H9 (cell line): ENCODE data around the gene TMEM145. TPM values are rescaled to one million over a fixed set of nuclear protein-coding genes. Genes with fewer than 3 reads are reported as not detected.
A peak's percentile ranks its signal among the peaks of the same experiment; 100 is the strongest.

Experiments used
- DNase-seq: peaks from one replicate; pipeline ENCODE4 v3.0.0-alpha.2; 2017
- H2AFZ ChIP-seq: one replicate; pipeline ENCODE4 v1.6.1; 2013; ENCODE audit warnings: mild to moderate bottlenecking, low read length, control low read depth, moderate library complexity
- H2AK5ac ChIP-seq: 2 replicates; pipeline ENCODE4 v1.6.1; 2013; ENCODE audit warnings: low read length, control low read depth, mixed read lengths; ENCODE audit not compliant: insufficient read length
- H2BK120ac ChIP-seq: one replicate; pipeline ENCODE4 v1.6.1; 2013; ENCODE audit warnings: low read depth, mild to moderate bottlenecking, low read length, control low read depth, inconsistent platforms; ENCODE audit not compliant: poor library complexity, severe bottlenecking
- H2BK12ac ChIP-seq: 2 replicates; pipeline ENCODE4 v1.6.1; 2013; ENCODE audit warnings: low read length, control low read depth, mixed read lengths, low read depth; ENCODE audit not compliant: insufficient read length
- H2BK15ac ChIP-seq: 2 replicates; pipeline ENCODE4 v1.6.1; 2013; ENCODE audit warnings: low read depth, low read length, control low read depth
- H2BK20ac ChIP-seq: one replicate; pipeline ENCODE4 v1.6.1; 2013; ENCODE audit warnings: low read depth, mild to moderate bottlenecking, low read length, control low read depth, inconsistent platforms; ENCODE audit not compliant: poor library complexity, severe bottlenecking
- H2BK5ac ChIP-seq: 2 replicates; pipeline ENCODE4 v1.6.1; 2013; ENCODE audit warnings: low read length, control low read depth, mixed read lengths; ENCODE audit not compliant: insufficient read length
- H3K14ac ChIP-seq: 2 replicates; pipeline ENCODE4 v1.6.1; 2013; ENCODE audit warnings: low read length, control low read depth; ENCODE audit not compliant: insufficient read depth
- H3K18ac ChIP-seq: 2 replicates; pipeline ENCODE4 v1.6.1; 2013; ENCODE audit warnings: low read depth, mild to moderate bottlenecking, mixed read lengths, low read length, control low read depth; ENCODE audit not compliant: insufficient read length
- H3K23ac ChIP-seq: 2 replicates; pipeline ENCODE4 v1.6.1; 2013; ENCODE audit warnings: low read length, control low read depth, mixed read lengths, low read depth; ENCODE audit not compliant: insufficient read length
- H3K23me2 ChIP-seq: 2 replicates; pipeline ENCODE4 v1.6.1; 2013; ENCODE audit warnings: low read depth, mild to moderate bottlenecking, mixed read lengths, low read length, control low read depth; ENCODE audit not compliant: insufficient read length, poor library complexity, severe bottlenecking
- H3K27ac ChIP-seq: 2 replicates; pipeline ENCODE4 v1.5.1; 2013; ENCODE audit warnings: low read length, control low read depth, mixed read lengths, low read depth; ENCODE audit not compliant: insufficient read length
- H3K27me3 ChIP-seq: 2 replicates; pipeline ENCODE4 v1.6.1; 2013; ENCODE audit warnings: low read length, control low read depth, inconsistent platforms; ENCODE audit not compliant: insufficient read depth
- H3K4ac ChIP-seq: 2 replicates; pipeline ENCODE4 v1.6.1; 2013; ENCODE audit warnings: low read depth, mild to moderate bottlenecking, control low read depth, inconsistent platforms, low read length, moderate library complexity
- H3K4me1 ChIP-seq: 2 replicates; pipeline ENCODE4 v1.6.1; 2013; ENCODE audit warnings: low read length, control low read depth, inconsistent platforms; ENCODE audit not compliant: insufficient read depth
- H3K4me2 ChIP-seq: 2 replicates; pipeline ENCODE4 v1.6.1; 2013; ENCODE audit warnings: low read length, control low read depth, mixed read lengths; ENCODE audit not compliant: insufficient read length, insufficient read depth
- H3K56ac ChIP-seq: 2 replicates; pipeline ENCODE4 v1.6.1; 2013; ENCODE audit warnings: low read depth, mild to moderate bottlenecking, mixed read lengths, low read length, control low read depth; ENCODE audit not compliant: insufficient read length
- H3K79me1 ChIP-seq: 2 replicates; pipeline ENCODE4 v1.6.1; 2013; ENCODE audit warnings: low read depth, mild to moderate bottlenecking, moderate library complexity, low read length, control low read depth, inconsistent platforms; ENCODE audit not compliant: insufficient read depth, poor library complexity, severe bottlenecking
- H3K79me2 ChIP-seq: 2 replicates; pipeline ENCODE4 v1.6.1; 2013; ENCODE audit warnings: low read length, control low read depth, inconsistent platforms; ENCODE audit not compliant: insufficient read depth
- H3K9ac ChIP-seq: 2 replicates; pipeline ENCODE4 v1.6.1; 2013; ENCODE audit warnings: low read length, control low read depth, mixed read lengths; ENCODE audit not compliant: insufficient read length; ENCODE audit errors: extremely low read depth
- H3K9me3 ChIP-seq: one replicate; pipeline ENCODE4 v1.6.1; 2013; ENCODE audit warnings: low read depth, low read length, inconsistent platforms; ENCODE audit not compliant: control insufficient read depth
- H3T11ph ChIP-seq: one replicate; pipeline ENCODE4 v1.6.1; 2013; ENCODE audit warnings: mild to moderate bottlenecking, low read length, control low read depth, inconsistent platforms
- H4K20me1 ChIP-seq: one replicate; pipeline ENCODE4 v1.6.1; 2013; ENCODE audit not compliant: control insufficient read depth, insufficient read length, insufficient read depth
- H4K5ac ChIP-seq: 2 replicates; pipeline ENCODE4 v1.6.1; 2013; ENCODE audit warnings: low read depth, mild to moderate bottlenecking, mixed read lengths, low read length, control low read depth; ENCODE audit not compliant: insufficient read length
- H4K8ac ChIP-seq: replicated peaks from 2 replicates; pipeline ENCODE4 v1.6.1; 2013; ENCODE audit warnings: low read length, control low read depth, mixed read lengths, low read depth; ENCODE audit not compliant: insufficient read length
- H4K91ac ChIP-seq: 2 replicates; pipeline ENCODE4 v1.6.1; 2013; ENCODE audit warnings: low read depth, mild to moderate bottlenecking, moderate library complexity, mixed read lengths, low read length, control low read depth; ENCODE audit not compliant: insufficient read length
- H3K27ac Mint-ChIP-seq, 3 experiments: 2 replicates in 2 of 3; 3 replicates in 1 of 3; pipeline ENCODE4 v1.8.0; 2020 to 2021; ENCODE audit warnings: mixed read lengths in 3 of 3, mild to moderate bottlenecking in 1 of 3, moderate library complexity in 1 of 3
- H3K27me3 Mint-ChIP-seq: 2 replicates; pipeline ENCODE4 v1.8.0; 2021; ENCODE audit warnings: low read depth, mild to moderate bottlenecking, moderate library complexity, mixed read lengths
- H3K36me3 Mint-ChIP-seq, 3 experiments: 2 replicates in 2 of 3; 3 replicates in 1 of 3; pipeline ENCODE4 v1.8.0; 2020 to 2021; ENCODE audit warnings: low read depth in 3 of 3, mixed read lengths in 3 of 3; ENCODE audit not compliant: insufficient read depth in 1 of 3
- H3K4me1 Mint-ChIP-seq, 2 experiments: 2 replicates each; pipeline ENCODE4 v1.8.0; 2020; ENCODE audit warnings: mixed read lengths in 2 of 2
- H3K4me3 Mint-ChIP-seq, 2 experiments: 2 replicates in 1 of 2; 3 replicates in 1 of 2; pipeline ENCODE4 v1.8.0; 2020 to 2021; ENCODE audit warnings: mild to moderate bottlenecking in 2 of 2, mixed read lengths in 2 of 2, moderate library complexity in 1 of 2
- H3K9me3 Mint-ChIP-seq, 2 experiments: 2 replicates in 1 of 2; 3 replicates in 1 of 2; pipeline ENCODE4 v1.8.0; 2020; ENCODE audit warnings: mild to moderate bottlenecking in 2 of 2, mixed read lengths in 2 of 2, moderate library complexity in 1 of 2
- WGBS: extraction: QIAGEN DNeasy Blood & Tissue Kit; methylation state at CpG from one replicate; pipeline ENCODE4 v1.1.7; 2013; ENCODE audit warnings: missing lambda C conversion rate, low lambda C conversion rate, mixed read lengths; ENCODE audit not compliant: insufficient read length; ENCODE audit errors: extremely low coverage; 5-methylcytosine and 5-hydroxymethylcytosine counted together
- total RNA-seq: library from RNA; stranded (reverse); gene quantifications from 2 replicates; pipeline ENCODE4 v1.2.1, GENCODE V29; 2021
- TF ChIP-seq, protein P1 (sequence below): fragments of 200-600 bp; sonication (generic); conservative IDR thresholded peaks from 3 replicates; pipeline ENCODE4 v1.8.0; 2021; ENCODE audit warnings: antibody characterized with exemption, mild to moderate bottlenecking

TMEM145 gene
- total RNA-seq, 1 experiment from 2014 or later: 4.5 TPM

DNA sequence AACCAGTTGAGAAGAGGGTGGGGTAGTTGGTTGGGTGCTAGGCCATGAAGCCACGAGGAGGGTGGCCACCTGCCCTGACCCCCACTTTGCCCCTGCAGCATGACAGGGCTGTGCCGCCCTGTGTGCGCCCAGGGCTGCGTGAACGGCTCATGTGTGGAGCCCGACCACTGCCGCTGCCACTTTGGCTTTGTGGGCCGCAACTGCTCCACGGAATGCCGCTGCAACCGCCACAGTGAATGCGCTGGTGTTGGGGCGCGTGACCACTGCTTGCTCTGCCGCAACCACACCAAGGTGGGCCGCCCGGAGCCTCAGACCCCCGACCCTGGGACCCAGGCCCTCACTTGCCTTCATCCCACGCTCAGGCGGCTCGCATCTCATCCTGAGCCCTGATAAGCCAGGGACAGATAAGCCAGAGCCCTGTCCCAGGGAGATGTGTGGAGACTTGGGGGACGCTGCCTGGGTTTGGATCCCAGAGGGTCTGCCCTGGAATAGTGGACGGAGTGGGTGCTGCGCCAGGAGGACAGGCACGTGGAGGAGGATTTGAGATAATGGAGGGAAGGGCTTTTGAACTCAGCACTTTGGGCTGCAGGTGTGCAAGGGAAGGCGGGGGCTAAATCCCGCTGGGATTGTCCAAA is 56.4 kb downstream of the TMEM145 start:
- Histone ChIP-seq H3K23me2 (peaks cover 3% of the 10 kb centered on the region), H3K4ac (no peak overlapping the region), H3K9ac (no peak overlapping the region), H2BK15ac (no peak overlapping the region), H3K79me2 (no peaks in the 10 kb centered on the region), H2BK5ac (no peak overlapping the region), H3K27me3 (no peaks in the 10 kb centered on the region), H4K20me1 (no peaks in the 10 kb centered on the region), H4K91ac (no peak overlapping the region), H2AFZ (no peak overlapping the region), H3K27ac (no peak overlapping the region), H3K4me2 (peak overlapping the region; percentile 36), H3K56ac (no peak overlapping the region), H4K8ac (no peak overlapping the region), H2BK120ac (no peak overlapping the region), H3K18ac (no peak overlapping the region), H3K79me1 (no peaks in the 10 kb centered on the region), H4K5ac (no peak overlapping the region), H2BK20ac (no peak overlapping the region), H2AK5ac (no peak overlapping the region), H3K9me3 (no peaks in the 10 kb centered on the region), H2BK12ac (no peak overlapping the region), H3K14ac (no peak overlapping the region), H3K23ac (no peak overlapping the region), H3T11ph (no peak overlapping the region), H3K4me1 (peaks cover 5% of the 10 kb centered on the region; the same call in 1 of the 2 replicates)
- peaks cover 38 to 48% of the 10 kb centered on the region in 2 experiments for H3K4me1 Mint-ChIP-seq
- DNase-seq: no peak
- TF ChIP-seq, protein P1, sequence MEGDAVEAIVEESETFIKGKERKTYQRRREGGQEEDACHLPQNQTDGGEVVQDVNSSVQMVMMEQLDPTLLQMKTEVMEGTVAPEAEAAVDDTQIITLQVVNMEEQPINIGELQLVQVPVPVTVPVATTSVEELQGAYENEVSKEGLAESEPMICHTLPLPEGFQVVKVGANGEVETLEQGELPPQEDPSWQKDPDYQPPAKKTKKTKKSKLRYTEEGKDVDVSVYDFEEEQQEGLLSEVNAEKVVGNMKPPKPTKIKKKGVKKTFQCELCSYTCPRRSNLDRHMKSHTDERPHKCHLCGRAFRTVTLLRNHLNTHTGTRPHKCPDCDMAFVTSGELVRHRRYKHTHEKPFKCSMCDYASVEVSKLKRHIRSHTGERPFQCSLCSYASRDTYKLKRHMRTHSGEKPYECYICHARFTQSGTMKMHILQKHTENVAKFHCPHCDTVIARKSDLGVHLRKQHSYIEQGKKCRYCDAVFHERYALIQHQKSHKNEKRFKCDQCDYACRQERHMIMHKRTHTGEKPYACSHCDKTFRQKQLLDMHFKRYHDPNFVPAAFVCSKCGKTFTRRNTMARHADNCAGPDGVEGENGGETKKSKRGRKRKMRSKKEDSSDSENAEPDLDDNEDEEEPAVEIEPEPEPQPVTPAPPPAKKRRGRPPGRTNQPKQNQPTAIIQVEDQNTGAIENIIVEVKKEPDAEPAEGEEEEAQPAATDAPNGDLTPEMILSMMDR: no peak
- H3K9me3 Mint-ChIP-seq: peaks cover 3 to 4% of the 10 kb centered on the region in 2 experiments; a peak in 3 of 5 replicates
- H3K36me3 Mint-ChIP-seq: peaks cover 25 to 36% (median 32%) of the 10 kb centered on the region in 3 experiments
- no CpG with 5 or more reads among the region's 27 CpGs for WGBS
- peak overlapping the region; percentile 26 to 95 (median 91); a peak in 5 of 7 replicates for H3K27ac Mint-ChIP-seq
- H3K27me3 Mint-ChIP-seq: peaks cover 1% of the 10 kb centered on the region; the same call in 1 of the 2 replicates
- peak overlapping the region in 1 of 2 experiments; percentile 43; a peak in 2 of 5 replicates for H3K4me3 Mint-ChIP-seq
